ENCODE measurements around the gene TPRN. TPM values are rescaled to one million over a fixed set of nuclear protein-coding genes. Genes with fewer than 3 reads are reported as not detected.
A peak's percentile ranks its signal among the peaks of the same experiment; 100 is the strongest.

TPRN gene
- total and polyA plus RNA-seq, 2 of the 4 experiments (the other 2 are of a cell fraction): 1.8 to 5.3 TPM

- TF ChIP-seq CEBPB (IDR thresholded peaks at IDR 0.05; ENCODE audit: low read depth, low read length): no peak
Measured at GRCh38 chr9:137201205-137201868, 796 bp upstream of the TPRN start (continued).

DNA sequence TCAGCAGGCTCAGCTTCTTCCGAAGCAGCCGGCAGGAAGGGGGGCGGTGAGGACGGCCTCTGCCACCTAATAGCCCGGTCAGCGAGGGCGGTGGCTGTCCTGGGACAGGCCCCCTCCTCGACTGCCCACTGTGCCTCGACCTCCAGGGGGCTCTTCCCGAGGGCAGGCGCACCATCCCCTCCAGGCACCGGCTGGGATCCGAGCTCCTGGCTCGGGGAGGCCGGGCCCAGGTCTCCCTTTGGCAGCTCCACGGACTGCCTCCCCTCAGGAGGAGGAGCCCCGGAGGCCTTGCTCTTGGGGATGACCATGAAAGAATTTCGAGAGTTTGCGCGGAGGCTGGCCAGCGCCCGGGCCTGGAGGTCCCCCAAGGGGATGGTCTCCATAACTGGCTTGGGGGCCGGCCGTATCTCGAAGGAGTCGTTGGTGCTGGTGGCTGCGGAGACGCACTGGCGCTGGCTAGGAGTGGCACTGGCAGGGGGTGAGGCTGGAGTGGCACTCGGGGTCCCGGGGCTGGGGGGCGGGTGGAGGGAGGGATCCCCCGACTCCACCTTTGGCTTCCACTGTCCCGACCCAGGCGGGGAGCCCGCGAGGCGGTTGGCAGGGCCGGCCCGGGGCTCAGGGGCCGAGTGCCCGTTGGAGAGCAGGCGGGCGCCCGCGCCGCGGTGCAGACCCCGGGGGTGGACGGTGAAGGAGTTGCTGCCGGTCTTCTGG lies 975 bp downstream of the TPRN start:
- no peak for ATAC-seq (ENCODE audit: low read depth)
- Histone ChIP-seq H2AK5ac (ENCODE audit: low read depth, low read length) (0 out of 2 replicates have a peak overlapping the region, but pooled peaks have one; percentile 9), H2AK9ac (replicated peaks; ENCODE audit: low read depth, low read length, poor library complexity) (peak overlapping the region; percentile 91), H3K9me3 (ENCODE audit: control insufficient read depth, insufficient read depth, low read length) (no peaks in the 10 kb centered on the region), H2BK15ac (ENCODE audit: low read depth, low read length) (no peak overlapping the region), H3K9me1 (ENCODE audit: insufficient read depth, low read length) (0 out of 2 replicates have a peak, but pooled peaks cover 2% of the 10 kb centered on the region), H2AFZ (replicated peaks; ENCODE audit: low read length, poor library complexity) (peak overlapping the region; percentile 78), H3K79me1 (ENCODE audit: low read depth in 1 of 2, low read length in 2 of 2) (peaks cover 21 to 81% of the 10 kb centered on the region in 2 experiments), H2BK120ac (ENCODE audit: low read depth, low read length) (no peak overlapping the region), H4K91ac (ENCODE audit: insufficient read depth, low read depth, low read length) (no peak overlapping the region), H3K4me3 (ENCODE audit: insufficient read depth, low read depth, low read length) (peak overlapping the region; percentile 56), H3K36me3 (ENCODE audit: control insufficient read depth, insufficient read depth, low read length) (no peaks in the 10 kb centered on the region), H4K5ac (ENCODE audit: low read depth, low read length) (no peak overlapping the region), H3K9ac (ENCODE audit: low read depth, low read length) (peak overlapping the region; percentile 16; the same call in 1 of the 2 replicates), H3K4me2 (ENCODE audit: low read depth, low read length) (peak overlapping the region; percentile 69), H3K4ac (ENCODE audit: low read depth, low read length) (no peak overlapping the region), H3K27me3 (ENCODE audit: control insufficient read depth, insufficient read depth, low read length) (no peaks in the 10 kb centered on the region), H3K4me1 (ENCODE audit: control insufficient read depth, insufficient read depth, low read length) (peaks cover 21% of the 10 kb centered on the region), H4K8ac (ENCODE audit: low read depth in 2 of 2, low read length in 2 of 2) (no peak overlapping the region), H3K27ac (ENCODE audit: insufficient read depth, low read length) (no peak overlapping the region; the same call in 1 of the 2 replicates), H2BK20ac (ENCODE audit: low read depth, low read length) (no peak overlapping the region), H2BK5ac (ENCODE audit: low read depth, low read length, poor library complexity, severe bottlenecking) (no peak overlapping the region), H3K14ac (replicated peaks; ENCODE audit: low read depth, low read length) (no peak overlapping the region), H3K56ac (ENCODE audit: extremely low read depth, insufficient read depth, low read length) (no peak overlapping the region), H3K23ac (ENCODE audit: low read depth, low read length) (peak overlapping the region; percentile 66; the same call in 1 of the 2 replicates), H4K20me1 (ENCODE audit: insufficient read depth, low read length) (peaks cover 37% of the 10 kb centered on the region), H3K18ac (ENCODE audit: low read depth, low read length) (no peak overlapping the region)
- in situ Hi-C loops (cut with MboI; ENCODE audit: low sequenced_read_pairs): no loop called here
- CTCF ChIA-PET: no interaction called here
- dilution Hi-C loops (cut with HindIII; ENCODE audit: low sequenced_read_pairs, unreplicated experiment): no loop called here
- WGBS, 2 experiments (ENCODE audit: extremely low coverage in 2 of 2, insufficient read length in 1 of 2): 31% methylated on average over 9 of the region's 51 CpGs; no CpG with 5 or more reads in 1 of the 2 experiments
- intact Hi-C loops (cut with micrococcal nuclease): loop anchor here (1.0 kb wide), 1 partner anchor 10 kb away; no protein-coding TSS in a partner anchor
- no TSS peak for BruUV-seq (replicated peaks)
- TF ChIP-seq CHD1 (IDR thresholded peaks at IDR 0.05; ENCODE audit: low read depth, low read length): no peak
- no peak for TF ChIP-seq ELK1 (IDR thresholded peaks at IDR 0.05; ENCODE audit: borderline replicate concordance, low read depth, low read length)
- DNase-seq: peak; percentile 12
- POLR2A ChIA-PET (ENCODE audit: unreplicated experiment): interaction anchor here (1.3 kb wide), 2 partner anchors 11 to 41 kb away, joined by 3 to 4 read pairs; partner anchors contain the start of genes SSNA1 and TUBB4B
